ENCODE measurements around the gene PRKCE. TPM values are rescaled to one million over a fixed set of nuclear protein-coding genes. Genes with fewer than 3 reads are reported as not detected.
A peak's percentile ranks its signal among the peaks of the same experiment; 100 is the strongest.

The PRKCE gene
- total and polyA plus RNA-seq, 2 experiments from 2014 or later = 9.6 to 11.9 TPM

DNA sequence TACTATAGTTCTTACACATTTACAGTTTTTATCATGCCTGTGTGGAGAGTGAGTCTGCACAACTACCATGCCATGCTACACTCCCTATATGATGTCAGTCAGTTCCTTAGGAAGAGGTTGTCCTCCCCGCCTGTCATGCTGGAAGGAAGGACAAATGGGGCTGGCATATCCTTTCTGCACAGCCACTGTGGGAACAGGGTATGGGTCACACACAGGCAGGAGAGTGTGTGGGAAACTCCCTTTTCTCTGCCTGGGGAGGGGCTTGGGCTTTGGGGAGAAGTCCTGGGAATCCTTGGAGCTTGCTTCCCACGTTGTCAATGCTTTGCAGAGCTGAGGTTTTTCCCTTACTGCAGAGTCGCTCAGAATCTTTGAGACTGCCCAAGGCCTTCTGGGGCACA, 232.1 kb downstream of the PRKCE start:
- Histone ChIP-seq H3K4me3 (no peak overlapping the region), H2AFZ (no peak overlapping the region), H3K27me3 (no peaks in the 10 kb centered on the region), H3K79me2 (no peaks in the 10 kb centered on the region), H3K9me2 (replicated peaks; ENCODE audit: insufficient read depth) (no peaks in the 10 kb centered on the region), H3K36me3 (replicated peaks; ENCODE audit: insufficient read depth, low read depth) (no peaks in the 10 kb centered on the region), H3K4me2 (no peak overlapping the region), H4K20me1 (ENCODE audit: insufficient read depth, poor library complexity, severe bottlenecking) (no peaks in the 10 kb centered on the region), H3K9me3 (ENCODE audit: low read depth) (no peaks in the 10 kb centered on the region), H3K27ac (no peak overlapping the region), H3K4me1 (ENCODE audit: insufficient read depth) (peaks cover 30% of the 10 kb centered on the region)
- TF ChIP-seq EZH2phosphoT487 (IDR thresholded peaks at IDR 0.05; ENCODE audit: low read depth, severe bottlenecking, unreplicated experiment) (no peak), CTCF (IDR thresholded peaks at IDR 0.05; ENCODE audit: poor library complexity) (no peak), EZH2 (IDR thresholded peaks at IDR 0.05; ENCODE audit: borderline replicate concordance) (no peak)
- no peak for DNase-seq (ENCODE audit: low spot score)
- WGBS (ENCODE audit: low lambda C conversion rate, missing lambda C conversion rate) = 86% methylated on average over 2 of the region's 3 CpGs

DNA sequence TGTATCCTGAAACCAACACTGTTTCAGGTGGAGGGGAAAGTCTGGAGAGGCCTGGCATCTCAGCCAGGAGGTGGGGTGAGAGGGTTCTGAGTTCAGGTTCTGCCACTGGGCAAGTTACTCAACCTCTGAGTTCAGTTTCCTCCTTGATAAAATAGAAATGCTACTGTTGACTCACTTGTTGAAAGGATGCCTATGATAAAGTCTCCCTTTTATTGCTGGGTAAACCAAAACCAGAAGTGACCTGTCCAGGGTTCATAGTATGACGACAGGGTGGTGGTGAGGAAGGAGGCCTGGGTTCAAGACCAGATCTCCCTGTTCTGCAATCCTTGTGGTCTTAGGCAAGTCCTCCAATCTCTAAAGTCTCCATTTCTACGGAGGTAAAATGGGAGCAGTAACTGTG, 232.7 kb downstream of the PRKCE start:
- no peaks in the 10 kb centered on the region for H3K9me3 ChIP-seq (ENCODE audit: low read depth)
- H2AFZ ChIP-seq = no peak overlapping the region
- no peak overlapping the region for H3K27ac ChIP-seq
- H3K4me3 ChIP-seq = no peak overlapping the region
- H3K36me3 ChIP-seq (replicated peaks; ENCODE audit: insufficient read depth, low read depth) = no peaks in the 10 kb centered on the region
- no peaks in the 10 kb centered on the region for H3K79me2 ChIP-seq
- H3K27me3 ChIP-seq = no peaks in the 10 kb centered on the region
- no peaks in the 10 kb centered on the region for H3K9me2 ChIP-seq (replicated peaks; ENCODE audit: insufficient read depth)
- TF ChIP-seq EZH2phosphoT487 (IDR thresholded peaks at IDR 0.05; ENCODE audit: low read depth, severe bottlenecking, unreplicated experiment) (no peak), EZH2 (IDR thresholded peaks at IDR 0.05; ENCODE audit: borderline replicate concordance) (no peak), CTCF (IDR thresholded peaks at IDR 0.05; ENCODE audit: poor library complexity) (no peak)
- no peak for DNase-seq (ENCODE audit: low spot score)
- no peaks in the 10 kb centered on the region for H4K20me1 ChIP-seq (ENCODE audit: insufficient read depth, poor library complexity, severe bottlenecking)
- H3K4me1 ChIP-seq (ENCODE audit: insufficient read depth) = peaks cover 30% of the 10 kb centered on the region
- 68% methylated on average over 2 of the region's 2 CpGs for WGBS (ENCODE audit: low lambda C conversion rate, missing lambda C conversion rate)
- H3K4me2 ChIP-seq = no peak overlapping the region

GRCh38 chr2:45885171-45885621, 233.7 kb downstream of the PRKCE start:
- Histone ChIP-seq H3K4me2 (no peak overlapping the region), H3K9me2 (replicated peaks; ENCODE audit: insufficient read depth) (no peaks in the 10 kb centered on the region), H3K79me2 (peaks cover 2% of the 10 kb centered on the region), H3K27ac (peak overlapping the region; percentile 27), H3K4me3 (no peak overlapping the region), H2AFZ (no peak overlapping the region), H3K9me3 (ENCODE audit: low read depth) (no peaks in the 10 kb centered on the region), H3K4me1 (ENCODE audit: insufficient read depth) (peaks cover 37% of the 10 kb centered on the region), H3K27me3 (no peaks in the 10 kb centered on the region), H4K20me1 (ENCODE audit: insufficient read depth, poor library complexity, severe bottlenecking) (no peaks in the 10 kb centered on the region), H3K36me3 (replicated peaks; ENCODE audit: insufficient read depth, low read depth) (no peaks in the 10 kb centered on the region)
- TF ChIP-seq EZH2phosphoT487 (IDR thresholded peaks at IDR 0.05; ENCODE audit: low read depth, severe bottlenecking, unreplicated experiment) = no peak
- TF ChIP-seq CTCF (IDR thresholded peaks at IDR 0.05; ENCODE audit: poor library complexity) = no peak
- no peak for TF ChIP-seq EZH2 (IDR thresholded peaks at IDR 0.05; ENCODE audit: borderline replicate concordance)
- WGBS (ENCODE audit: low lambda C conversion rate, missing lambda C conversion rate) = 68% methylated on average over 2 of the region's 2 CpGs
- no peak for DNase-seq (ENCODE audit: low spot score)
